Measurements from ENCODE around the gene LAMB3. TPM values are rescaled to one million over a fixed set of nuclear protein-coding genes. Genes with fewer than 3 reads are reported as not detected.

Gene LAMB3
- total and polyA plus RNA-seq, 4 donors, result 14.6 to 121 (median 68.6) TPM

DNA sequence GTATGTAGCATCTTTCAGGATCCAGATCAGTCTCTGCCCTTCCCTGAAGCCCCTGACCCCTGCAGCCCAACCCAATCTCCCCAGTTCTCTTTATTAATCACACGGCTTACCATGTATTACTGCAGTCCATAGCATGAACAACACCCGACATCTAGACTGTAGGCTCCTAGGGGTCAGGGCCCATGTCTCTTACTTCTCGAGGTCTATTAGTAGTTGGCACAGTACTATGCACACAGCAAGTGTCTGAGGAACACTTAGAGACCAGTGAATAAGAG lies 41.7 kb downstream of the LAMB3 start:
- no peaks in the 10 kb centered on the region for H3K4me1 ChIP-seq (ENCODE audit: control insufficient read depth in 5 of 5, insufficient read depth in 5 of 5, low read length in 5 of 5)
- TF ChIP-seq, protein P1, sequence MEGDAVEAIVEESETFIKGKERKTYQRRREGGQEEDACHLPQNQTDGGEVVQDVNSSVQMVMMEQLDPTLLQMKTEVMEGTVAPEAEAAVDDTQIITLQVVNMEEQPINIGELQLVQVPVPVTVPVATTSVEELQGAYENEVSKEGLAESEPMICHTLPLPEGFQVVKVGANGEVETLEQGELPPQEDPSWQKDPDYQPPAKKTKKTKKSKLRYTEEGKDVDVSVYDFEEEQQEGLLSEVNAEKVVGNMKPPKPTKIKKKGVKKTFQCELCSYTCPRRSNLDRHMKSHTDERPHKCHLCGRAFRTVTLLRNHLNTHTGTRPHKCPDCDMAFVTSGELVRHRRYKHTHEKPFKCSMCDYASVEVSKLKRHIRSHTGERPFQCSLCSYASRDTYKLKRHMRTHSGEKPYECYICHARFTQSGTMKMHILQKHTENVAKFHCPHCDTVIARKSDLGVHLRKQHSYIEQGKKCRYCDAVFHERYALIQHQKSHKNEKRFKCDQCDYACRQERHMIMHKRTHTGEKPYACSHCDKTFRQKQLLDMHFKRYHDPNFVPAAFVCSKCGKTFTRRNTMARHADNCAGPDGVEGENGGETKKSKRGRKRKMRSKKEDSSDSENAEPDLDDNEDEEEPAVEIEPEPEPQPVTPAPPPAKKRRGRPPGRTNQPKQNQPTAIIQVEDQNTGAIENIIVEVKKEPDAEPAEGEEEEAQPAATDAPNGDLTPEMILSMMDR (IDR thresholded peaks at IDR 0.05; ENCODE audit: control extremely low read depth, extremely low read depth), result no peak
- WGBS, 2 donors, result 89 to 92% methylated on average over 3 of the region's 3 CpGs
- ATAC-seq (ENCODE audit: insufficient read depth, low FRiP score), result no peak
- DNase-seq, result no peak
- peaks cover 0 to 27% (median 5%) of the 10 kb centered on the region in 4 donors for H3K36me3 ChIP-seq (ENCODE audit: control insufficient read depth in 4 of 4, insufficient read depth in 4 of 4, low read length in 4 of 4)
- H3K4me3 ChIP-seq, result no peak overlapping the region
- H3K27ac ChIP-seq (ENCODE audit: low read depth in 1 of 2, low read length in 1 of 2), result no peak overlapping the region
- H3K9me3 ChIP-seq (ENCODE audit: control insufficient read depth in 4 of 4, insufficient read depth in 3 of 4, low read length in 3 of 4), result no peaks in the 10 kb centered on the region
- no peak overlapping the region for H3K9ac ChIP-seq (ENCODE audit: insufficient read depth in 1 of 2, low read length in 2 of 2)
- H3K27me3 ChIP-seq (ENCODE audit: control insufficient read depth in 3 of 3, insufficient read depth in 3 of 3, low read length in 2 of 3), result no peaks in the 10 kb centered on the region

DNA sequence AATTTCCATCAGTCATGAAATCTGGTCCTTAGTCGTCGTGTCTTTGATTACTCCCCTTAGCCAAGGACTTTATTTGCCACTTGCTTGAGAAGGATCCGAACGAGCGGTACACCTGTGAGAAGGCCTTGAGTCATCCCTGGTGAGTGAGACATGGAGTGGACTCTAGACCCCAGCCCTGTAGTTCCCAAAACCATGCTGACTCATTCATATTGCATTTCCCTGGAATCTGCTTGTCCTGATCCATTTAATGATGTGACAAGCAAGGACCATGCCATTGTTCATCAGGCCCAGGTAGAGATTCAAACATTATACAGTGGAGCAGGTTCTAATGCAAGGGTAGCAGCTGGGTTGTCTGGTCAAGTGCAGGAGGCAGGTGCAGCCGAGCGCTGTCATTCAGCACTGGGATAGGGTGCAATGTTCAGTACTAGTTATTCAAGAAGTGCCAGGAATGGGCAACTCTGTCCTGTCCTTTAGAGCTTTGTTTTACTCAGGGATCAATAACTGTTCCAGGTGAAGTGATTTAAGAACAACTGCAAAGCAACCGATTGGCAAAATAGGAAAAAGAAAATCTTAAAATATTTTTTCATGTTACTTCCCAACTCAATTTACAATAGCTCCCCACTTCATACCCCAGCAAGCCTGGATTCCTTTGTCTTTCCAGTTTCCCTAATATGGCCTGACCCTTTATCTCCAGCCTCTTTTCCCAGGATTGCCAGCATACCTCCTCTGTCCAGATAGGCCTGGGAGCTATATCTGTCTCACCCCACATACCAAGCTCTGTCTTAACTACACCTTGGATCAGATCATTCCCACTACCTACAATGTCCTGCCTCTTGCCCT lies 42.2 kb downstream of the LAMB3 start:
- TF ChIP-seq, protein P1 (IDR thresholded peaks at IDR 0.05; ENCODE audit: control extremely low read depth, extremely low read depth), result no peak
- H3K4me1 ChIP-seq (ENCODE audit: control insufficient read depth in 5 of 5, insufficient read depth in 5 of 5, low read length in 5 of 5), result no peaks in the 10 kb centered on the region
- WGBS, 2 donors, result 88 to 96% methylated on average over 8 of the region's 8 CpGs
- ATAC-seq (ENCODE audit: insufficient read depth, low FRiP score), result no peak
- no peaks in the 10 kb centered on the region for H3K9me3 ChIP-seq (ENCODE audit: control insufficient read depth in 4 of 4, insufficient read depth in 3 of 4, low read length in 3 of 4)
- peaks cover 0 to 27% (median 5%) of the 10 kb centered on the region in 4 donors for H3K36me3 ChIP-seq (ENCODE audit: control insufficient read depth in 4 of 4, insufficient read depth in 4 of 4, low read length in 4 of 4)
- H3K4me3 ChIP-seq, result no peak overlapping the region
- H3K27ac ChIP-seq (ENCODE audit: low read depth in 1 of 2, low read length in 1 of 2), result no peak overlapping the region
- no peak overlapping the region for H3K9ac ChIP-seq (ENCODE audit: insufficient read depth in 1 of 2, low read length in 2 of 2)
- no peak for DNase-seq
- H3K27me3 ChIP-seq (ENCODE audit: control insufficient read depth in 3 of 3, insufficient read depth in 3 of 3, low read length in 2 of 3), result no peaks in the 10 kb centered on the region

DNA sequence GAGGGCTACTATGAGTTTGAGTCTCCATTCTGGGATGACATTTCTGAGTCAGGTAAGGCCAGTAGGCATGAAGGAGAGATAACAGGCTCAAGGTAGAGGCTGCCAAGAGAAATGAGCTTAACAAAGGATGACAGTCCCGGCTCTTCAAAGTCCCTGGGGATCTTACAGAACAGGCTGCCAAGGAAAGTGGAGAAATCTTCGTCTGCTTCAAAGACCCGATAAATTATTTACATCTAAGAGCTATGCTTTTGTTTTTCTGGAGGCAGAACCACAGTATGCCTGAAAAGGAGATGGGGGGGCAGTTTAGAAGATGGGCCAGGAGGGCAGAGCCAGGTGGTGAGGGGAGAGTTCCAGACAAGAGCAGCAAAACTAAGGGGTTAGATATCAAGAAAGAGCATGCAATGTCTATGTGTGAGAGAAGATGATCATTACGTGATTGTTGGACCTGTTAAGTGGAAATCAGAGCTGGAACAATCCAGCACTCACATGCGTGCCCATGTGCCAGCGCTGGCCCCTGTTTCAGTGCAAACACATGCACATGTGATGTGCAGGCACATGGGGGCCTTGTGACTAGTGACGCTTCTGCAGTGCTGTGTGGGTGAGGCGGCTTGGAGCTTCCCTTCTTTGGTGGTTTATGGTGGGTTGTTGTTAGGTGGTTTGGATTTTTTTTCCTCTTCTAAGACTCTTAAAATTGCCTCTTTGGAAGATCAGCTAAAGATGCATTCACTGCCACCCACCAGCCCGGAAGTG lies 43.0 kb downstream of the LAMB3 start:
- TF ChIP-seq, protein P1 (IDR thresholded peaks at IDR 0.05; ENCODE audit: control extremely low read depth, extremely low read depth), result no peak
- no peak for DNase-seq

More for the DNA sequence above, 43.0 kb downstream of the LAMB3 start:
- Histone ChIP-seq H3K4me3 (no peak overlapping the region), H3K27ac (ENCODE audit: low read depth in 1 of 2, low read length in 1 of 2) (no peak overlapping the region), H3K9me3 (ENCODE audit: control insufficient read depth in 4 of 4, insufficient read depth in 3 of 4, low read length in 3 of 4) (no peaks in the 10 kb centered on the region), H3K4me1 (ENCODE audit: control insufficient read depth in 5 of 5, insufficient read depth in 5 of 5, low read length in 5 of 5) (no peaks in the 10 kb centered on the region), H3K9ac (ENCODE audit: insufficient read depth in 1 of 2, low read length in 2 of 2) (no peak overlapping the region), H3K27me3 (ENCODE audit: control insufficient read depth in 3 of 3, insufficient read depth in 3 of 3, low read length in 2 of 3) (no peaks in the 10 kb centered on the region), H3K36me3 (ENCODE audit: control insufficient read depth in 4 of 4, insufficient read depth in 4 of 4, low read length in 4 of 4) (peaks cover 0 to 30% (median 5%) of the 10 kb centered on the region in 4 donors)
- no peak for ATAC-seq (ENCODE audit: insufficient read depth, low FRiP score)
- 85 to 89% methylated on average over 9 of the region's 9 CpGs for WGBS, 2 donors
